K562 (cell line): ENCODE measurements around the gene LAMTOR4. TPM values are rescaled to one million over a fixed set of nuclear protein-coding genes. Genes with fewer than 3 reads are reported as not detected.
A peak's percentile ranks its signal among the peaks of the same experiment; 100 is the strongest.

Experiments used
- DDX20 ChIP-seq: fragments of 450-650 bp; IDR thresholded peaks from 2 replicates; pipeline ENCODE4 v1.6.1; 2016; ENCODE audit warnings: missing genetic modification characterization, low read depth, mild to moderate bottlenecking, missing compliant biosample characterization, moderate library complexity
- HNRNPL ChIP-seq: fragments of 200-400 bp; formaldehyde crosslinking; IDR thresholded peaks from 2 replicates; pipeline ENCODE4 v1.6.1; 2017; ENCODE audit warnings: low read depth, mild to moderate bottlenecking, low read length
- RREB1 ChIP-seq: fragments of 250-450 bp; sonication (Bioruptor Pico); IDR thresholded peaks from 2 replicates; pipeline ENCODE4 v1.4.0; 2020
- SMAD4 ChIP-seq: fragments of 250-450 bp; sonication (Bioruptor Pico); conservative IDR thresholded peaks from 2 replicates; pipeline ENCODE4 v1.8.0; 2021; ENCODE audit warnings: inconsistent platforms, mild to moderate bottlenecking, moderate library complexity
- THRB ChIP-seq: fragments of 450-650 bp; formaldehyde crosslinking; conservative IDR thresholded peaks from 2 replicates; pipeline ENCODE4 v1.4.0; 2022; ENCODE audit warnings: mild to moderate bottlenecking, missing genetic modification characterization
- ZBTB9 ChIP-seq: fragments of 450-650 bp; formaldehyde crosslinking; IDR thresholded peaks from 2 replicates; pipeline ENCODE4 v1.4.0; 2020; ENCODE audit warnings: mild to moderate bottlenecking, moderate library complexity
- polyA plus RNA-seq, 8 experiments: library from polyadenylated mRNA; depleted of rRNA in 4 of 8; stranded (reverse) in 5 of 8; unstranded in 3 of 8; fragments of >200 nt; fragmentation: Nextera tagmentation in 2 of 8; fragmentation: Illumina TruSeq in 1 of 8; extraction: Ambion mirVana in 2 of 8; extraction: Trizol in 1 of 8; gene quantifications; 2 replicates each; pipeline versions ENCODE4 v1.2.1 to v1.2.3, GENCODE V29; 2011 to 2014; ENCODE audit warnings: inconsistent platforms in 1 of 8, missing spikeins in 1 of 8
- total RNA-seq, 7 experiments: library from RNA; depleted of rRNA in 6 of 7; stranded (reverse); fragments of >200 nt in 6 of 7; fragmentation: Illumina TruSeq in 2 of 7; extraction: Trizol in 2 of 7; gene quantifications; 2 replicates each; pipeline versions ENCODE4 v1.2.1 to v1.2.3, GENCODE V29; 2011 to 2021; ENCODE audit warnings: low replicate concordance in 1 of 7
- TF ChIP-seq, protein P1 (sequence below), 2 experiments: fragments of 450-650 bp; IDR thresholded peaks; 2 replicates each; pipeline ENCODE4 v1.6.1; 2016
- TF ChIP-seq, protein P2 (sequence below): fragments of 450-650 bp; formaldehyde crosslinking; IDR thresholded peaks from 2 replicates; pipeline ENCODE4 v1.4.0; 2022; ENCODE audit warnings: missing genetic modification characterization
- TF ChIP-seq, protein P3 (sequence below): fragments of 450-650 bp; IDR thresholded peaks from 2 replicates; pipeline ENCODE4 v1.6.1; 2017; ENCODE audit warnings: antibody characterized with exemption

The LAMTOR4 gene
- total and polyA plus RNA-seq, 9 of the 15 experiments (the other 6 are each of a cell fraction or from before 2014, with no cell fraction given): 79.6 to 314 (median 195) TPM

DNA sequence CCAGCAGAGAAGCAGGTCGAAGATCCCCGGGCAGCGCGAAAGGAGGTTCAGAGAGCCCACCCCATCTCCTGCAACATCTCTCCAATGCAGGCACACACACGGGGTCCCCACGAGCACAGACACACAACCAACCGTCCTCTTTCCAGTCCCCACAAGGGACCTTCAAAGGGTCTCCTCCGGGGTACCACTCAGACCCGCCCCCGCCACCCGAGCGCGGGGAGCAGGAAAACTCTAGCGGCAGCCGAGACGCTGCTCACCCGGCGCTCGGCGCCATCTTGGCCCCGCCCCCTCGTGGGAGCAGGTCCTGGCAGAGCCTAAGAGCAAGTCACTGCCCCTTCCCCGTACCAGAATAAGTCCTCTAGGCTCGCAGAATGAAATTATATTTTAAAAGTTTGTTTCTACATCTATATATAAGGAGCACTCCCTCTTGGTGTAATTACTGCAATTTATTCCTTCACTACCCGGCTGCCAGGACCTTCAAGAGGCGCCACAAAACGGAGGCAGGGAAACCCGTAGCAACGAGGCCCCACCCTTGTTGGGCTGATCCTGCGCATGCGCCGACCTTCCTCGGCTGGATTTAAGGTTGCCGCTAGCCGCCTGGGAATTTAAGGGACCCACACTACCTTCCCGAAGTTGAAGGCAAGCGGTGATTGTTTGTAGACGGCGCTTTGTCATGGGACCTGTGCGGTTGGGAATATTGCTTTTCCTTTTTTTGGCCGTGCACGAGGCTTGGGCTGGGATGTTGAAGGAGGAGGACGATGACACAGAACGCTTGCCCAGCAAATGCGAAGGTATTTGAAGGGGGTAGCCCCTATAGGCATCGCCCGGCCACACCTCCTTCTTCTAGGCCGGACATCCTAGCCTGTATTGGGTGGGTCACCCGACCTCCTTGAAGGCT is 29.4 kb upstream of the LAMTOR4 start, which contains the start of the genes CNPY4 and TAF6 (continued):
- TF ChIP-seq RREB1 (0 out of 2 replicates have a peak, but pooled peaks have one; percentile 60), HNRNPL (no peak), THRB (CRISPR knock-in tag) (peak; percentile 76; the same call in 1 of the 2 replicates), DDX20 (tag) (no peak), SMAD4 (CRISPR knock-in tag) (peak; percentile 75; the same call in 1 of the 2 replicates), ZBTB9 (peak; percentile 35; the same call in 1 of the 2 replicates)
- TF ChIP-seq, protein P1, sequence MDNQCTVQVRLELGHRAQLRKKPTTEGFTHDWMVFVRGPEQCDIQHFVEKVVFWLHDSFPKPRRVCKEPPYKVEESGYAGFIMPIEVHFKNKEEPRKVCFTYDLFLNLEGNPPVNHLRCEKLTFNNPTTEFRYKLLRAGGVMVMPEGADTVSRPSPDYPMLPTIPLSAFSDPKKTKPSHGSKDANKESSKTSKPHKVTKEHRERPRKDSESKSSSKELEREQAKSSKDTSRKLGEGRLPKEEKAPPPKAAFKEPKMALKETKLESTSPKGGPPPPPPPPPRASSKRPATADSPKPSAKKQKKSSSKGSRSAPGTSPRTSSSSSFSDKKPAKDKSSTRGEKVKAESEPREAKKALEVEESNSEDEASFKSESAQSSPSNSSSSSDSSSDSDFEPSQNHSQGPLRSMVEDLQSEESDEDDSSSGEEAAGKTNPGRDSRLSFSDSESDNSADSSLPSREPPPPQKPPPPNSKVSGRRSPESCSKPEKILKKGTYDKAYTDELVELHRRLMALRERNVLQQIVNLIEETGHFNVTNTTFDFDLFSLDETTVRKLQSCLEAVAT (IDR thresholded peaks at IDR 0.05): peak in 1 of 2 experiments; percentile 54; a peak in 2 of 4 replicates
- TF ChIP-seq, protein P2, sequence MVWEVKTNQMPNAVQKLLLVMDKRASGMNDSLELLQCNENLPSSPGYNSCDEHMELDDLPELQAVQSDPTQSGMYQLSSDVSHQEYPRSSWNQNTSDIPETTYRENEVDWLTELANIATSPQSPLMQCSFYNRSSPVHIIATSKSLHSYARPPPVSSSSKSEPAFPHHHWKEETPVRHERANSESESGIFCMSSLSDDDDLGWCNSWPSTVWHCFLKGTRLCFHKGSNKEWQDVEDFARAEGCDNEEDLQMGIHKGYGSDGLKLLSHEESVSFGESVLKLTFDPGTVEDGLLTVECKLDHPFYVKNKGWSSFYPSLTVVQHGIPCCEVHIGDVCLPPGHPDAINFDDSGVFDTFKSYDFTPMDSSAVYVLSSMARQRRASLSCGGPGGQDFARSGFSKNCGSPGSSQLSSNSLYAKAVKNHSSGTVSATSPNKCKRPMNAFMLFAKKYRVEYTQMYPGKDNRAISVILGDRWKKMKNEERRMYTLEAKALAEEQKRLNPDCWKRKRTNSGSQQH (CRISPR knock-in tag): peak; percentile 95
- TF ChIP-seq, protein P3, sequence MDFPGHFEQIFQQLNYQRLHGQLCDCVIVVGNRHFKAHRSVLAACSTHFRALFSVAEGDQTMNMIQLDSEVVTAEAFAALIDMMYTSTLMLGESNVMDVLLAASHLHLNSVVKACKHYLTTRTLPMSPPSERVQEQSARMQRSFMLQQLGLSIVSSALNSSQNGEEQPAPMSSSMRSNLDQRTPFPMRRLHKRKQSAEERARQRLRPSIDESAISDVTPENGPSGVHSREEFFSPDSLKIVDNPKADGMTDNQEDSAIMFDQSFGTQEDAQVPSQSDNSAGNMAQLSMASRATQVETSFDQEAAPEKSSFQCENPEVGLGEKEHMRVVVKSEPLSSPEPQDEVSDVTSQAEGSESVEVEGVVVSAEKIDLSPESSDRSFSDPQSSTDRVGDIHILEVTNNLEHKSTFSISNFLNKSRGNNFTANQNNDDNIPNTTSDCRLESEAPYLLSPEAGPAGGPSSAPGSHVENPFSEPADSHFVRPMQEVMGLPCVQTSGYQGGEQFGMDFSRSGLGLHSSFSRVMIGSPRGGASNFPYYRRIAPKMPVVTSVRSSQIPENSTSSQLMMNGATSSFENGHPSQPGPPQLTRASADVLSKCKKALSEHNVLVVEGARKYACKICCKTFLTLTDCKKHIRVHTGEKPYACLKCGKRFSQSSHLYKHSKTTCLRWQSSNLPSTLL: no peak
